Fibroblast of upper back skin (primary cell): ENCODE results near the gene ZNF608.
A peak's percentile ranks its signal among the peaks of the same experiment; 100 is the strongest.

Experiments
- DNase-seq: peaks from one replicate; pipeline ENCODE4 v3.0.0-alpha.2; 2013

ZNF608 gene

GRCh38 chr5:124736082-124736804 is 10.2 kb downstream of the ZNF608 start:
- DNase-seq = peak; percentile 81

DNA sequence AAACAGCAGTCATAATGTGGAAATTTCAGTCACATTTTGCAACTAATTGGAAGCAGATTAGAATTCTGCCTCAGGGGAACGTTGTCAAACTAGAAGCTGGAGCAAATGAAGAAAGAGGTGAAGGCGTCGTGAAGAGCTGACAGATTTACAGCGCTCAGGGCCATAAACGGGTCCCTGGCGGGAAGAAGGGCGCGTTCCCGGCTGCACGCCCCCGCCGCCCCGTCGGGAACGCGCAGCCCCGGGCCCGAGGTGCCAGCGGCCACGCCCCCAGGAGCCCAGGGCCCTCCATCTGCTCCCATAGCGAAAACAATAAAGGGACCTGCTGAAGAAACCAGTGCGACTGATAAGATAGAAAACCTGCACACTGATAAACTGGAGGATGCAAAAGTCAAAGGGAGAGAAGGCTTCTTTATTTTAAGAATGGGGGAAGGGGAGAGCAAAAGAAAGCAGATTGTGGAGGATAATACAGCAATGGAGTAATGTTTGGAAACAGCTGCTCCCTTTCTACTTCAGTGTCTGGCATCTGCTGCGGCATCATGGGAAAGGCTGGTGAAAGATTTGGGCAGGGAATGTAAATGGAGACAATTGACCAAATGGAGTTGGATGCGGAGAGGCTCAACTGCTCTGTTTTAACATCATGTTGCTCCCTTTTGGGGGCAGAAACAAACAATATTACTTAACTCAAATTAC is 11.1 kb downstream of the ZNF608 start:
- peak; percentile 74 for DNase-seq

DNA sequence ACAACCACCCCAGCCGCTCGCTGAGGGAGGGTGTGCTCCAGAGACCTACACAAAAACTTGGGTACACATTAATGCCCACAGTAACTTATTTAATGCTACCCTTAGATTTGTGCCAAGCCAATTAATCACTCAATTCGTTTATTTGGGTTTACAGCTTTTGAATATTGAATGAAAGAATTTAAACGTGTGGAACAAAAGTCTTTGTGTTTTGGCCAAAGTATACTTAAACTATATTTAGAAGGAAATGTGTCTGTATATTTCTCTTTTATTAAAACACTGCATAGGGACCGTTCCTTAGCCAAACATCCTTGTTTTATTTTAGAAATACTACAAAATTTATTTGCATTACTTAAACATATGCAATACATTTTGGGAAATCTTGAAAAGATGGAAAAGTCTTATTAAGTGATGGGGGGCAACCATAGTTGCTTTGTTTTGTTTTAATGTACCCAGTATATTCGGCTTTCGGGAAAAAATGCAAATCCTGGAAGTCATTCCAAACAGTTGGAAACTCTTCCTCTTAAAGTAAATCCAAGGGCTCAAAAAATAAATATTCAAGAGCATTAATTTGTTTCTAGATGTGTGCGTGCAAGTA is 11.8 kb downstream of the ZNF608 start:
- no peak for DNase-seq

GRCh38 chr5:124733329-124733650 is 13.1 kb downstream of the ZNF608 start:
- DNase-seq = no peak

GRCh38 chr5:124732428-124733328 is 13.8 kb downstream of the ZNF608 start:
- no peak for DNase-seq

- DNase-seq = no peak
Observed at GRCh38 chr5:124730381-124730780, 16.1 kb downstream of the ZNF608 start.

GRCh38 chr5:124729720-124730359 is 16.6 kb downstream of the ZNF608 start:
- DNase-seq = peak; percentile 73

GRCh38 chr5:124728968-124729332 is 17.5 kb downstream of the ZNF608 start:
- no peak for DNase-seq

GRCh38 chr5:124728331-124728967 is 18.0 kb downstream of the ZNF608 start:
- no peak for DNase-seq

- DNase-seq = no peak
Observed at GRCh38 chr5:124726631-124727362, 19.6 kb downstream of the ZNF608 start.

DNA sequence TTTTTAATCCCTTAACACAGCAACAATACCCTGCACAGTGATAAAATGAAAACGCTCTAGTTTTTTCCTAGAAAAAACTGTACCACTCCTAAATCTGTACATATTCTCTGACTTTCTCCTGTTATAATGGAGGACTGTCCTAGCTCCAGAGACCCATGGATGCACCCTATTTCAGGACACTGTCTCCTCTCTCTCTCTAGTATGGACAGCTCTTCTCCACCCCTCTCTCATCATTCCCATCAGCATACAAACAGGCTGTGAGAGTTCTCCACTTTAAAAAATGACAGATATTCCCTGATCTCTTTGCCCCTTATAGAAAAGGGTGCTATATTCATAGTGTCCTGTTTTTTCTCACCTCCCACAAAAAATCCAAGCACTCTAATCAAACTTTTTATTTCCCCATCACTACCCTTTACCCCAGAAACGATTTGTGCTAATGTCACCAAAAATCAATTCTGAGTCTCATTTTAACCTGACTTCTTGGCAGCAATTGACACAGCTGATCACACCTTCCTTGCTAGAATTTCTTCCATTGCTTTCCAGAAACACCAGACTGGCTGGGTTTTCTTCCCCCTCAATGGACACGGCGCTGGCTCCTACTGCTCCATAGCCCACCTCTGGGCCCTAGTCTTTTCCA is 20.7 kb downstream of the ZNF608 start:
- no peak for DNase-seq

GRCh38 chr5:124725040-124725434 is 21.4 kb downstream of the ZNF608 start:
- no peak for DNase-seq

GRCh38 chr5:124724357-124725039 is 21.9 kb downstream of the ZNF608 start:
- DNase-seq = no peak

GRCh38 chr5:124721229-124721735 is 25.2 kb downstream of the ZNF608 start:
- DNase-seq = no peak

DNA sequence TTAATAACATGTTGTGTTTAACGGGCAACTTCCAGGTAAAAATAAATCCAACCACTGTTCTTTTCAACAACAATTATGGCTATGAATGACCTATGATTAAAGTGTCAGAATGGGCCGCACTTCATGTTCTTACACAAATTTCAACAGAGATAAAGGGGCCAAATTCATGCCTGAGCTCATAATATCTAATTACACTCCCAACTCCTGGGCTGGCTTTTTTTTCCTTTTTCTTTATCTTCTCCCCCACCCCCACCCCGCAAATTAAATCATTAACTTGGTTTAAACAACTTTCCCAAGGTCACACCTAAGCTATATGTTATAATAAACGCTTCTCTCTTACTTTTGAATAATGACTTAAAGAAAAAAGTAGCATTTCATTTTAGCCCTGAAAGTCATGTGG is 25.8 kb downstream of the ZNF608 start:
- DNase-seq = no peak

DNA sequence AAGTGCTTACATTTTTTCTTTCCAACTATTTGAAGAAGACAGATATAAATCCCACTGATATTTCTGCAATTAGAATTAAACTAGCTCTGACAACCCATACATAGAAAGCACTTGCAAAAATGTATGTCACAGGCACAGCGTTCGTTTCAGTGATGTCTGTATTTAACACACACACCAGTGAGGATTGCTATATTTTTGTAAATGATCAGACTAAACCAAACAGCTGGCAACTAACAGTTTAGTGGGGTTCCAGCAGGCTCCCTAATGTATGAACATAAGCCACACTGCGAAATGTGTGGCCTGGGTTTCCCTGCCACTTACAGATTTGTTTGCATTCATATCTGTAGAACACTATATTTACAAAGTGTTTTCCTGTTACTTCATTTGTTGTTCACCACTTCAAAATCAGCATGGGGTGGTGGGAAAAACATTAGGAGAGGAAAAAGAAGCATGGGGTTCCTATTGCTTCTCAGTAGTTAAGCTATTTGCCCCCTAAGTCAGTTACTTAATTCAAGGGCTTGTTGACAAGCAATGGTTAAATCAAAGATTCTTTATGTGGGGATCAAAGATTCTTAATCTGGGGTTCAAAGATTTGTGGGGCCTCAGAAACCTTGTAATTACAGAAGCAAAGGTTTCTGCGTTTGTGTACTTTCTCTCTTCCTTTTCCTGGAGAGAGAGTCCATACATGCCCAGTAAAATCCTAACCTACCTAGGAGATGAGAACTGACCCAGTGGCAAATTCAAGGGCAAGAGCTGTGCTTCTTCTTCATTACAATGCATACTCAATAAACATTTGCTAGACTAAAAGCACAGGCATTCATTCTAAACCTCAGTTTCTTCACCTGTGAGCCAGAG is 27.1 kb downstream of the ZNF608 start:
- DNase-seq = no peak

- no peak for DNase-seq
Observed at GRCh38 chr5:124718380-124718789, 28.1 kb downstream of the ZNF608 start.

DNA sequence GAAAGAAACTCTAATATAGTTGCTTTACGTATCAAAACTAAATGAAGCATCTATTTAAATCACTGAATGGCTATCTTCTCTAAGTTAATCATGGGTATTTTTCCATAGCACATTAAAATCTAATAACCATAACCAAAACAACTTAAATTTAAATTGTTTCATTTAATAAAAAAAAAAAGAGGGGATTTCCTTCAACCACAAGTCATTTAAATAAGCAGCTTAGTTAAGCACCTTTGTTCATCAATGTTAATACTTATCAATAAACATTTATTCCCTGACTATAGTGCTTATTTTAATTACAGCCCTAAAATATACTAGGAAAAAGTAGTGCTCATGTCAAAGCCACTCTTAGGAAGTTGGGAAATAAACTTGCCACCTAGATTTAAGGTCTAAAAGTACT is 30.3 kb downstream of the ZNF608 start:
- no peak for DNase-seq

GRCh38 chr5:124714910-124715309 is 31.5 kb downstream of the ZNF608 start:
- DNase-seq = no peak
